ENCODE results near the gene LRRC4C. TPM values are rescaled to one million over a fixed set of nuclear protein-coding genes. Genes with fewer than 3 reads are reported as not detected.

Gene LRRC4C
- total RNA-seq, 1 donor from 2014 or later = 5.5 TPM

GRCh38 chr11:41245184-41245583, 214.3 kb downstream of the LRRC4C start:
- DNase-seq (ENCODE audit: low read depth, low spot score) = no peak
- H3K27ac Mint-ChIP-seq (ENCODE audit: unreplicated experiment) = no peak overlapping the region
- H3K27me3 Mint-ChIP-seq (ENCODE audit: low read depth) = no peaks in the 10 kb centered on the region
- no peak overlapping the region for H3K4me3 Mint-ChIP-seq
- no peaks in the 10 kb centered on the region for H3K9me3 Mint-ChIP-seq
- no peaks in the 10 kb centered on the region for H3K36me3 Mint-ChIP-seq (ENCODE audit: low read depth)
- H3K4me1 Mint-ChIP-seq = peaks cover 2% of the 10 kb centered on the region
- TF ChIP-seq CTCF (conservative IDR thresholded peaks at IDR 0.05) = no peak

DNA sequence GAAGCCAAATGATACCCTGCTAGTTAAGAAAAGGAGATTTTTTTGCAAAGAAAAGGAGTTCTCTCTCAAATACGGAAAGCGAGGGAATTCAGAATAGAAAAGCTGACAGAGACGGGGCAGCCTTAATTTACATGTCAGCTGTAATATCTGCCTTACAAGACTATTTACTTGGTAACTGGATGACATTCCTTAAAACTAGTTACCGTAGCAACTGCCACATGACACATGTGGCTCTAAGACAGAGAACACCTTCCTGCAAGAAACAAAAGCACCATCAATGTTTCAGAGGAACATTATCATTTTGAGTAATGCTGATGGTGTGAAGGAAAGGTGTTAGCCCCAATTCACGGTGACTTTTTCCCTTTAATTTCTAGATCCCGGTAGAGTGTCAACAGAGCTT, 222.1 kb downstream of the LRRC4C start:
- no peak for DNase-seq (ENCODE audit: low read depth, low spot score)
- Mint-ChIP-seq H3K4me3 (no peak overlapping the region), H3K9me3 (no peaks in the 10 kb centered on the region), H3K4me1 (peaks cover 32% of the 10 kb centered on the region), H3K27ac (ENCODE audit: unreplicated experiment) (no peak overlapping the region), H3K27me3 (ENCODE audit: low read depth) (no peaks in the 10 kb centered on the region), H3K36me3 (ENCODE audit: low read depth) (no peaks in the 10 kb centered on the region)
- no peak for TF ChIP-seq CTCF (conservative IDR thresholded peaks at IDR 0.05)

DNA sequence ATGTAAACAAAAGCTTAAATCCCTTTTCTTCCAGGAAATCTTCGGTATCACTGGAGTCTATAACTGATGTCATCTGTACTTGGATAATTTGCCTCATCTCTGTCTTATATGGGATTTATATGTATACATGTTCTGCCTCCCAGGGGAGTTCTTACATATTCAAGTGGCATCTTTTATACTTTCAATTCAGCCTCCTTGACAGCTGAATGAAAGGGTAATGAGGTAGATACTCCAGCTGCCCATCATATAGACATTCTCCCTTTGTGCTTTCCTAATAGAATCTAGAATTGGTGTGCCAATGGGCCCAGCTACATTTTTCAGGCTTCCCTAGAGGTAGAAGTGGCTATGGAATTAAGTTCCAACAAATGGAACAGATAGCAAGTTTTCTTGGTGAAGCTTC, 223.8 kb downstream of the LRRC4C start:
- H3K36me3 Mint-ChIP-seq (ENCODE audit: low read depth) = no peaks in the 10 kb centered on the region
- TF ChIP-seq CTCF (conservative IDR thresholded peaks at IDR 0.05) = no peak
- H3K27ac Mint-ChIP-seq (ENCODE audit: unreplicated experiment) = no peak overlapping the region
- H3K27me3 Mint-ChIP-seq (ENCODE audit: low read depth) = no peaks in the 10 kb centered on the region
- H3K4me3 Mint-ChIP-seq = no peak overlapping the region
- H3K9me3 Mint-ChIP-seq = no peaks in the 10 kb centered on the region
- no peak for DNase-seq (ENCODE audit: low read depth, low spot score)
- peaks cover 32% of the 10 kb centered on the region for H3K4me1 Mint-ChIP-seq

- peaks cover 9% of the 10 kb centered on the region for H3K4me1 Mint-ChIP-seq
- no peak overlapping the region for H3K4me3 Mint-ChIP-seq
- TF ChIP-seq CTCF (conservative IDR thresholded peaks at IDR 0.05) = no peak
- no peaks in the 10 kb centered on the region for H3K36me3 Mint-ChIP-seq (ENCODE audit: low read depth)
- DNase-seq (ENCODE audit: low read depth, low spot score) = no peak
- no peaks in the 10 kb centered on the region for H3K27me3 Mint-ChIP-seq (ENCODE audit: low read depth)
- peaks cover 2% of the 10 kb centered on the region for H3K9me3 Mint-ChIP-seq
- H3K27ac Mint-ChIP-seq (ENCODE audit: unreplicated experiment) = no peak overlapping the region
These were observed 233.4 kb downstream of the LRRC4C start for GRCh38 chr11:41225856-41226633.

- TF ChIP-seq CTCF (conservative IDR thresholded peaks at IDR 0.05) = no peak
- peaks cover 13% of the 10 kb centered on the region for H3K4me1 Mint-ChIP-seq
- H3K27me3 Mint-ChIP-seq (ENCODE audit: low read depth) = no peaks in the 10 kb centered on the region
These were observed 237.2 kb downstream of the LRRC4C start for GRCh38 chr11:41222236-41222635.

More at GRCh38 chr11:41222236-41222635, 237.2 kb downstream of the LRRC4C start:
- no peak overlapping the region for H3K27ac Mint-ChIP-seq (ENCODE audit: unreplicated experiment)
- no peak for DNase-seq (ENCODE audit: low read depth, low spot score)
- H3K36me3 Mint-ChIP-seq (ENCODE audit: low read depth) = no peaks in the 10 kb centered on the region
- no peak overlapping the region for H3K4me3 Mint-ChIP-seq
- peaks cover 2% of the 10 kb centered on the region for H3K9me3 Mint-ChIP-seq

Measured in neural crest cell (in vitro differentiated cells).